OCI-LY7 (cell line): ENCODE data around the gene SPP2.

Experiments
- CTCF ChIP-seq: fragments of 200-600 bp; sonication (generic); conservative IDR thresholded peaks from 2 replicates; pipeline ENCODE4 v1.5.1; 2014; ENCODE audit warnings: mild to moderate bottlenecking, antibody characterized with exemption, low read length, moderate library complexity, mixed read lengths
- EZH2phosphoT487 ChIP-seq: fragments of 200-600 bp; sonication (generic); IDR thresholded peaks from 2 replicates; pipeline ENCODE4 v1.6.1; 2018; ENCODE audit warnings: low read depth, borderline replicate concordance, mild to moderate bottlenecking, mixed run types, antibody characterized with exemption, low read length, moderate library complexity, mixed read lengths

GRCh38 chr2:234061624-234062257 lies 11.2 kb downstream of the SPP2 start:
- TF ChIP-seq CTCF (no peak), EZH2phosphoT487 (no peak)
